Upper lobe of left lung (tissue), 4 donors: ENCODE measurements around the gene GRM5.

Experiments used
- POLR2AphosphoS5 ChIP-seq, 2 donors: sonication (generic); formaldehyde crosslinking; IDR thresholded peaks; one replicate each; pipeline ENCODE4 v1.5.1; 2017; ENCODE audit warnings: antibody characterized with exemption in 2 of 2
- TF ChIP-seq, protein P1 (sequence below), 6 experiments: fragments of 450-650 bp in 4 of 6; fragments of 200-600 bp in 2 of 6; sonication (generic) in 2 of 6; IDR thresholded peaks; one replicate each; pipeline ENCODE4 v1.5.1; 2016 to 2019; ENCODE audit warnings: antibody characterized with exemption in 6 of 6

DNA sequence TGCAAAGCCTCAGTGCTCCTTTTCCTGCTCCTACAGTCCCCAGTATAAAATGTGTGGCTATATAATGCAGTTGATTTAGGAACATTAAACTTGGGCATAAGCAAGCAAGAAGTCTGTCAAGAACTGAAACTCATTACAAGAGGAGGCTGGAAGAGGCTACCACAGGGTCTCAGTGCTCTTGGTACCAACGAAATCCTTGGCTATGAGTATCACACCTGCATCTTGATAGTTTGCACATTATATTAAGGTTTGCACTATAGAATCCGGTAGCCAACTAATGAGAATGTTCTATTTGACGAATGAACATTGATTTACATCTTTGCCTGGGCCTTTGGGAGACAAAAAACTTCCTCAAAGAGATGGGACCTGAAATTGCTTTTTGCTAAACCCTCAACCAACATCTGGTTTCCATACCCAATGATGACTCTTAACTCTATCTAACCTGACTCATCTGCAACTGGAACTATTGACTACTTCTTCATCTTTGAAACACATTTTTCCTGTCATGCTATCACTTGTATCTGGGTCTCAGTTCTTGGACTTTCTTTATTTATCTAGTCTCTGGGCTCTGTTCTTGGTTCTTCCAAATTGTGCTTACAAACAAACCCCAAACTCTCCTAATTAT is 521.0 kb downstream of the GRM5 start:
- TF ChIP-seq, protein P1, sequence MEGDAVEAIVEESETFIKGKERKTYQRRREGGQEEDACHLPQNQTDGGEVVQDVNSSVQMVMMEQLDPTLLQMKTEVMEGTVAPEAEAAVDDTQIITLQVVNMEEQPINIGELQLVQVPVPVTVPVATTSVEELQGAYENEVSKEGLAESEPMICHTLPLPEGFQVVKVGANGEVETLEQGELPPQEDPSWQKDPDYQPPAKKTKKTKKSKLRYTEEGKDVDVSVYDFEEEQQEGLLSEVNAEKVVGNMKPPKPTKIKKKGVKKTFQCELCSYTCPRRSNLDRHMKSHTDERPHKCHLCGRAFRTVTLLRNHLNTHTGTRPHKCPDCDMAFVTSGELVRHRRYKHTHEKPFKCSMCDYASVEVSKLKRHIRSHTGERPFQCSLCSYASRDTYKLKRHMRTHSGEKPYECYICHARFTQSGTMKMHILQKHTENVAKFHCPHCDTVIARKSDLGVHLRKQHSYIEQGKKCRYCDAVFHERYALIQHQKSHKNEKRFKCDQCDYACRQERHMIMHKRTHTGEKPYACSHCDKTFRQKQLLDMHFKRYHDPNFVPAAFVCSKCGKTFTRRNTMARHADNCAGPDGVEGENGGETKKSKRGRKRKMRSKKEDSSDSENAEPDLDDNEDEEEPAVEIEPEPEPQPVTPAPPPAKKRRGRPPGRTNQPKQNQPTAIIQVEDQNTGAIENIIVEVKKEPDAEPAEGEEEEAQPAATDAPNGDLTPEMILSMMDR (IDR thresholded peaks at IDR 0.05), result no peak
- no peak for TF ChIP-seq POLR2AphosphoS5 (IDR thresholded peaks at IDR 0.05)
